Sigmoid colon (tissue), 7 donors: ENCODE data around the gene ZIC2. TPM values are rescaled to one million over a fixed set of nuclear protein-coding genes. Genes with fewer than 3 reads are reported as not detected.
A peak's percentile ranks its signal among the peaks of the same experiment; 100 is the strongest.

ENCODE experiments used
- DNase-seq: peaks from one replicate; pipeline ENCODE4 v3.0.0-alpha.2; 2019
- H3K27ac ChIP-seq, 4 donors: fragments of 200-600 bp; sonication (generic); one replicate each; pipeline ENCODE4 v1.5.1; 2016 to 2019; ENCODE audit warnings: mild to moderate bottlenecking in 1 of 4
- H3K27me3 ChIP-seq, 3 donors: fragments of 200-600 bp; sonication (generic); one replicate each; pipeline ENCODE4 v1.5.1; 2019; ENCODE audit warnings: mild to moderate bottlenecking in 1 of 3
- H3K36me3 ChIP-seq, 4 donors: fragments of 200-600 bp; sonication (generic); one replicate each; pipeline ENCODE4 v1.5.1; 2016 to 2019
- H3K4me1 ChIP-seq, 4 donors: fragments of 200-600 bp; sonication (generic); one replicate each; pipeline ENCODE4 v1.5.1; 2017 to 2019
- H3K4me3 ChIP-seq, 4 donors: fragments of 200-600 bp; sonication (generic); one replicate each; pipeline ENCODE4 v1.5.1; 2017 to 2019; ENCODE audit warnings: mild to moderate bottlenecking in 2 of 4, moderate library complexity in 1 of 4
- H3K9me3 ChIP-seq, 4 donors: fragments of 200-600 bp in 3 of 4; sonication (generic) in 3 of 4; one replicate each; pipeline versions ENCODE4 v1.5.1 to v1.6.1; 2013 to 2019
- CTCF ChIP-seq, 4 experiments: fragments of 450-650 bp in 3 of 4; fragments of 200-600 bp in 1 of 4; IDR thresholded peaks; one replicate each; pipeline ENCODE4 v1.5.1; 2016 to 2019; ENCODE audit warnings: antibody characterized with exemption in 4 of 4, mild to moderate bottlenecking in 3 of 4, moderate library complexity in 2 of 4
- EP300 ChIP-seq, 4 donors: sonication (generic); formaldehyde crosslinking; IDR thresholded peaks; one replicate each; pipeline ENCODE4 v1.6.1; 2017; ENCODE audit warnings: antibody characterized with exemption in 4 of 4
- POLR2A ChIP-seq, 2 donors: fragments of 450-650 bp; IDR thresholded peaks; one replicate each; pipeline ENCODE4 v1.6.1; 2016; ENCODE audit warnings: antibody characterized with exemption in 2 of 2, mild to moderate bottlenecking in 2 of 2, moderate library complexity in 2 of 2
- POLR2AphosphoS5 ChIP-seq, 4 donors: sonication (generic); formaldehyde crosslinking; IDR thresholded peaks; one replicate each; pipeline ENCODE4 v1.6.1; 2017; ENCODE audit warnings: antibody characterized with exemption in 4 of 4
- WGBS, 2 donors: extraction: QIAGEN DNeasy Blood & Tissue Kit; methylation state at CpG; one replicate each; pipeline ENCODE4 v1.1.7; 2013; 5-methylcytosine and 5-hydroxymethylcytosine counted together
- intact Hi-C: fragments of 100-400 bp; cut with DNase I; formaldehyde crosslinking; loops from one replicate; pipeline ENCODE4 v1.15.1; 2023
- polyA plus RNA-seq, 3 donors: library from polyadenylated mRNA; stranded (reverse); fragments of 200-250 nt; gene quantifications; one replicate each; pipeline ENCODE4 v1.2.3, GENCODE V29; 2013
- total RNA-seq, 4 donors: library from RNA; depleted of rRNA; stranded (reverse); fragments of >200 nt; gene quantifications; one replicate each; pipeline ENCODE4 v1.1.0, GENCODE V29; 2016
- donor health status: healthy with polysubstance abuse.
- donor health status: Bipolar disorder and iron deficiency.
- donor health status: healthy.

The ZIC2 gene
- total and polyA plus RNA-seq, 7 donors = 0.03 TPM; not detected in 6

- no peak for TF ChIP-seq EP300 (IDR thresholded peaks at IDR 0.05)
- no peak for TF ChIP-seq POLR2AphosphoS5 (IDR thresholded peaks at IDR 0.05)
- TF ChIP-seq CTCF (IDR thresholded peaks at IDR 0.05) = no peak
- TF ChIP-seq POLR2A (IDR thresholded peaks at IDR 0.05) = no peak
- 40 to 44% methylated on average over 9 of the region's 9 CpGs for WGBS, 2 donors
- H3K27me3 ChIP-seq = peaks cover 57 to 99% (median 88%) of the 10 kb centered on the region in 3 donors
- H3K4me3 ChIP-seq = no peak overlapping the region
- no peak for DNase-seq
- intact Hi-C loops = loop anchor here (10.0 kb wide), 1 partner anchor 707 kb away; the partner anchor contains the start of gene TMTC4
- H3K4me1 ChIP-seq = peaks cover 0 to 43% (median 38%) of the 10 kb centered on the region in 4 donors
- H3K9me3 ChIP-seq = no peaks in the 10 kb centered on the region
- H3K27ac ChIP-seq = no peak overlapping the region
- no peaks in the 10 kb centered on the region for H3K36me3 ChIP-seq
Measured at GRCh38 chr13:99967498-99967868, 14.1 kb upstream of the ZIC2 start.

GRCh38 chr13:99967869-99968520 lies 13.6 kb upstream of the ZIC2 start:
- H3K4me3 ChIP-seq = peak overlapping the region in 3 of 4 donors; percentile 17 to 40 (median 34)
- 3 to 4% methylated on average over 58 of the region's 58 CpGs for WGBS, 2 donors
- no peak for TF ChIP-seq POLR2AphosphoS5 (IDR thresholded peaks at IDR 0.05)
- TF ChIP-seq EP300 (IDR thresholded peaks at IDR 0.05) = no peak
- TF ChIP-seq POLR2A (IDR thresholded peaks at IDR 0.05) = no peak
- no peak for TF ChIP-seq CTCF (IDR thresholded peaks at IDR 0.05)
- peaks cover 0 to 43% (median 38%) of the 10 kb centered on the region in 4 donors for H3K4me1 ChIP-seq
- peaks cover 61 to 99% (median 88%) of the 10 kb centered on the region in 3 donors for H3K27me3 ChIP-seq
- H3K9me3 ChIP-seq = no peaks in the 10 kb centered on the region
- DNase-seq = peak; percentile 56
- no peak overlapping the region for H3K27ac ChIP-seq
- intact Hi-C loops = loop anchor here (10.0 kb wide), 1 partner anchor 707 kb away; the partner anchor contains the start of gene TMTC4
- no peaks in the 10 kb centered on the region for H3K36me3 ChIP-seq

- TF ChIP-seq POLR2AphosphoS5 (IDR thresholded peaks at IDR 0.05) = no peak
- TF ChIP-seq CTCF (IDR thresholded peaks at IDR 0.05) = no peak
- TF ChIP-seq POLR2A (IDR thresholded peaks at IDR 0.05) = no peak
- no peak for TF ChIP-seq EP300 (IDR thresholded peaks at IDR 0.05)
- intact Hi-C loops = loop anchor here (10.0 kb wide), 1 partner anchor 706 kb away; the partner anchor contains the start of gene TMTC4
- peak overlapping the region in 3 of 4 donors; percentile 17 to 40 (median 34) for H3K4me3 ChIP-seq
- peaks cover 69 to 99% (median 89%) of the 10 kb centered on the region in 3 donors for H3K27me3 ChIP-seq
- no peaks in the 10 kb centered on the region for H3K36me3 ChIP-seq
- H3K9me3 ChIP-seq = no peaks in the 10 kb centered on the region
- no peak overlapping the region for H3K27ac ChIP-seq
- 3 to 5% methylated on average over 81 of the region's 81 CpGs for WGBS, 2 donors
- peak; percentile 47 for DNase-seq
- H3K4me1 ChIP-seq = peaks cover 0 to 43% (median 38%) of the 10 kb centered on the region in 4 donors
Measured at GRCh38 chr13:99968521-99969452, 12.8 kb upstream of the ZIC2 start.

GRCh38 chr13:99969453-99969918 lies 12.1 kb upstream of the ZIC2 start:
- WGBS, 2 donors = 4 to 6% methylated on average over 52 of the region's 52 CpGs
- TF ChIP-seq POLR2A (IDR thresholded peaks at IDR 0.05) = no peak
- no peak for TF ChIP-seq CTCF (IDR thresholded peaks at IDR 0.05)
- TF ChIP-seq EP300 (IDR thresholded peaks at IDR 0.05) = no peak
- TF ChIP-seq POLR2AphosphoS5 (IDR thresholded peaks at IDR 0.05) = no peak

More at GRCh38 chr13:99969453-99969918, 12.1 kb upstream of the ZIC2 start:
- Histone ChIP-seq H3K27me3 (peaks cover 76 to 99% (median 92%) of the 10 kb centered on the region in 3 donors), H3K9me3 (no peaks in the 10 kb centered on the region), H3K4me3 (no peak overlapping the region), H3K27ac (no peak overlapping the region), H3K4me1 (peaks cover 0 to 43% (median 38%) of the 10 kb centered on the region in 4 donors), H3K36me3 (no peaks in the 10 kb centered on the region)
- no peak for DNase-seq
- intact Hi-C loops = loop anchor here (10.0 kb wide), 1 partner anchor 705 kb away; the partner anchor contains the start of gene TMTC4
